Stomach (tissue), 9 donors: ENCODE data around the gene SIGLEC1. TPM values are rescaled to one million over a fixed set of nuclear protein-coding genes. Genes with fewer than 3 reads are reported as not detected.

Experiments
- DNase-seq, 2 donors: peaks; one replicate each; pipeline versions ENCODE4 v3.0.0 to v3.0.0-alpha.2; 2013 to 2019
- H3K27ac ChIP-seq, 5 donors: fragments of 200-600 bp in 4 of 5; sonication (generic) in 4 of 5; one replicate each; pipeline ENCODE4 v1.5.1; 2013 to 2019; ENCODE audit warnings: mild to moderate bottlenecking in 1 of 5, moderate library complexity in 1 of 5
- H3K27me3 ChIP-seq, 3 donors: fragments of 200-600 bp; sonication (generic); one replicate each; pipeline ENCODE4 v1.5.1; 2017 to 2019; ENCODE audit warnings: mixed run types in 1 of 3
- H3K36me3 ChIP-seq, 4 donors: fragments of 200-600 bp; sonication (generic); 1 replicate in 3 of 4; 2 replicates in 1 of 4; pipeline ENCODE4 v1.5.1; 2016 to 2019
- H3K4me1 ChIP-seq, 4 donors: fragments of 200-600 bp; sonication (generic); one replicate each; pipeline ENCODE4 v1.5.1; 2016 to 2019
- H3K4me3 ChIP-seq, 4 donors: fragments of 200-600 bp; sonication (generic) in 3 of 4; one replicate each; pipeline ENCODE4 v1.5.1; 2016 to 2019; ENCODE audit warnings: mild to moderate bottlenecking in 1 of 4
- H3K9me3 ChIP-seq, 4 donors: fragments of 200-600 bp; sonication (generic); one replicate each; pipeline ENCODE4 v1.5.1; 2016 to 2019
- EP300 ChIP-seq: sonication (generic); formaldehyde crosslinking; IDR thresholded peaks from one replicate; pipeline ENCODE4 v1.6.1; 2017; ENCODE audit warnings: antibody characterized with exemption
- POLR2A ChIP-seq, 4 donors: fragments of 450-650 bp; IDR thresholded peaks; one replicate each; pipeline ENCODE4 v1.6.1; 2016; ENCODE audit warnings: antibody characterized with exemption in 4 of 4, control low read depth in 2 of 4, mild to moderate bottlenecking in 1 of 4, moderate library complexity in 1 of 4
- POLR2AphosphoS5 ChIP-seq, 3 donors: sonication (generic); formaldehyde crosslinking; IDR thresholded peaks; one replicate each; pipeline ENCODE4 v1.6.1; 2016; ENCODE audit warnings: antibody characterized with exemption in 3 of 3
- WGBS, 5 donors: extraction: QIAGEN DNeasy Blood & Tissue Kit in 3 of 5; methylation state at CpG; one replicate each; pipeline versions ENCODE4 v1.1.5 to v1.1.7; 2013 to 2018; 5-methylcytosine and 5-hydroxymethylcytosine counted together
- intact Hi-C: fragments of 100-400 bp; cut with DNase I; formaldehyde crosslinking; loops from one replicate; pipeline ENCODE4 v1.15.1; 2023; ENCODE audit warnings: low total_unique reads
- polyA plus RNA-seq, 3 donors: library from polyadenylated mRNA; stranded (reverse); fragments of 200-250 nt; gene quantifications; one replicate each; pipeline ENCODE4 v1.2.3, GENCODE V29; 2013
- total RNA-seq, 5 donors: library from RNA; depleted of rRNA; stranded (reverse); fragments of >200 nt; gene quantifications; one replicate each; pipeline versions ENCODE4 v1.1.0 to v1.2.3, GENCODE V29; 2014 to 2016
- TF ChIP-seq, protein P1 (sequence below), 7 experiments: fragments of 450-650 bp in 4 of 7; fragments of 200-600 bp in 3 of 7; sonication (generic) in 3 of 7; IDR thresholded peaks; one replicate each; pipeline ENCODE4 v1.5.1; 2016 to 2019; ENCODE audit warnings: antibody characterized with exemption in 7 of 7, control low read depth in 2 of 7, mild to moderate bottlenecking in 1 of 7
- donor health status: healthy with polysubstance abuse.
- donor health status: Bipolar disorder and iron deficiency.
- donor health status: healthy.

Gene SIGLEC1
- total and polyA plus RNA-seq, 8 donors = 1.4 to 22.2 (median 1.8) TPM

- intact Hi-C loops = no loop called here
- peak; percentile 52 to 93 for DNase-seq
- Histone ChIP-seq H3K4me3 (no peak overlapping the region), H3K27me3 (peaks cover 0 to 14% (median 8%) of the 10 kb centered on the region in 3 donors), H3K36me3 (no peaks in the 10 kb centered on the region), H3K4me1 (peaks cover 7 to 33% (median 16%) of the 10 kb centered on the region in 4 donors), H3K9me3 (no peaks in the 10 kb centered on the region), H3K27ac (peak overlapping the region in 4 of 5 donors; percentile 60 to 82 (median 74))
- WGBS, 5 donors = 18 to 54% (median 44%) methylated on average over 9 of the region's 9 CpGs
- TF ChIP-seq, protein P1, sequence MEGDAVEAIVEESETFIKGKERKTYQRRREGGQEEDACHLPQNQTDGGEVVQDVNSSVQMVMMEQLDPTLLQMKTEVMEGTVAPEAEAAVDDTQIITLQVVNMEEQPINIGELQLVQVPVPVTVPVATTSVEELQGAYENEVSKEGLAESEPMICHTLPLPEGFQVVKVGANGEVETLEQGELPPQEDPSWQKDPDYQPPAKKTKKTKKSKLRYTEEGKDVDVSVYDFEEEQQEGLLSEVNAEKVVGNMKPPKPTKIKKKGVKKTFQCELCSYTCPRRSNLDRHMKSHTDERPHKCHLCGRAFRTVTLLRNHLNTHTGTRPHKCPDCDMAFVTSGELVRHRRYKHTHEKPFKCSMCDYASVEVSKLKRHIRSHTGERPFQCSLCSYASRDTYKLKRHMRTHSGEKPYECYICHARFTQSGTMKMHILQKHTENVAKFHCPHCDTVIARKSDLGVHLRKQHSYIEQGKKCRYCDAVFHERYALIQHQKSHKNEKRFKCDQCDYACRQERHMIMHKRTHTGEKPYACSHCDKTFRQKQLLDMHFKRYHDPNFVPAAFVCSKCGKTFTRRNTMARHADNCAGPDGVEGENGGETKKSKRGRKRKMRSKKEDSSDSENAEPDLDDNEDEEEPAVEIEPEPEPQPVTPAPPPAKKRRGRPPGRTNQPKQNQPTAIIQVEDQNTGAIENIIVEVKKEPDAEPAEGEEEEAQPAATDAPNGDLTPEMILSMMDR (IDR thresholded peaks at IDR 0.05) = no peak
- TF ChIP-seq POLR2AphosphoS5 (IDR thresholded peaks at IDR 0.05) = peak in 2 of 3 donors; percentile 47 to 85
These were observed 25.5 kb downstream of the SIGLEC1 start for GRCh38 chr20:3686867-3687321.

- Histone ChIP-seq H3K27me3 (peaks cover 0 to 19% (median 13%) of the 10 kb centered on the region in 3 donors), H3K4me3 (no peak overlapping the region), H3K4me1 (peaks cover 12 to 37% (median 21%) of the 10 kb centered on the region in 4 donors), H3K36me3 (no peaks in the 10 kb centered on the region), H3K9me3 (no peaks in the 10 kb centered on the region), H3K27ac (peak overlapping the region in 4 of 5 donors; percentile 60 to 82 (median 74))
- DNase-seq = no peak
- TF ChIP-seq POLR2AphosphoS5 (IDR thresholded peaks at IDR 0.05) (no peak), EP300 (no peak), POLR2A (IDR thresholded peaks at IDR 0.05) (no peak)
- TF ChIP-seq, protein P1 (IDR thresholded peaks at IDR 0.05) = no peak
- intact Hi-C loops = no loop called here
- WGBS, 5 donors = 64 to 81% (median 68%) methylated on average over 7 of the region's 7 CpGs
These were observed 26.0 kb downstream of the SIGLEC1 start for GRCh38 chr20:3686421-3686820.

DNA sequence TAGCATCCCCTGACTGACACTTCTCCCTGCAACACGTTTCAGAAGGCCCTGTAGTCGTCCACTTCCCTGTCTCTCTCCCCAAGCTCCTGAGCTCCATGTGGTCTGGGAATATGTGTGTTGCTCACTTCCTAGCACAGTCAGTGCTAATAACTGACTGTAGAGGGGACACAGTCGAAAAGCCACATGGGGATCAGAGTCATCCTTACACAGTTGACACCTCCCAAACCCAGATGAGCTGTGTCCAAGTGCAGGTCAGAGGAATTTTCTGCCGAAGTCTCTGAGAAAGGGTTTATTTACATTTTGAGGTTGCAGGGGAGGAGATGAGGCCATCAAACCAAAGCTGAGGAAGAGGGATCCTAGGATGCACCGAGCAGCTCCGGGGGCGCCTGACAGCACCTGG lies 27.1 kb downstream of the SIGLEC1 start:
- Histone ChIP-seq H3K36me3 (no peaks in the 10 kb centered on the region), H3K27me3 (peaks cover 0 to 29% (median 23%) of the 10 kb centered on the region in 3 donors), H3K9me3 (no peaks in the 10 kb centered on the region), H3K4me1 (peaks cover 15 to 48% (median 30%) of the 10 kb centered on the region in 4 donors), H3K4me3 (no peak overlapping the region), H3K27ac (no peak overlapping the region)
- intact Hi-C loops = no loop called here
- WGBS, 5 donors = 49 to 59% (median 51%) methylated on average over 4 to 7 of the region's 7 CpGs
- TF ChIP-seq POLR2AphosphoS5 (IDR thresholded peaks at IDR 0.05) (no peak), EP300 (no peak), POLR2A (IDR thresholded peaks at IDR 0.05) (no peak)
- TF ChIP-seq, protein P1 (IDR thresholded peaks at IDR 0.05) = no peak
- no peak for DNase-seq

DNA sequence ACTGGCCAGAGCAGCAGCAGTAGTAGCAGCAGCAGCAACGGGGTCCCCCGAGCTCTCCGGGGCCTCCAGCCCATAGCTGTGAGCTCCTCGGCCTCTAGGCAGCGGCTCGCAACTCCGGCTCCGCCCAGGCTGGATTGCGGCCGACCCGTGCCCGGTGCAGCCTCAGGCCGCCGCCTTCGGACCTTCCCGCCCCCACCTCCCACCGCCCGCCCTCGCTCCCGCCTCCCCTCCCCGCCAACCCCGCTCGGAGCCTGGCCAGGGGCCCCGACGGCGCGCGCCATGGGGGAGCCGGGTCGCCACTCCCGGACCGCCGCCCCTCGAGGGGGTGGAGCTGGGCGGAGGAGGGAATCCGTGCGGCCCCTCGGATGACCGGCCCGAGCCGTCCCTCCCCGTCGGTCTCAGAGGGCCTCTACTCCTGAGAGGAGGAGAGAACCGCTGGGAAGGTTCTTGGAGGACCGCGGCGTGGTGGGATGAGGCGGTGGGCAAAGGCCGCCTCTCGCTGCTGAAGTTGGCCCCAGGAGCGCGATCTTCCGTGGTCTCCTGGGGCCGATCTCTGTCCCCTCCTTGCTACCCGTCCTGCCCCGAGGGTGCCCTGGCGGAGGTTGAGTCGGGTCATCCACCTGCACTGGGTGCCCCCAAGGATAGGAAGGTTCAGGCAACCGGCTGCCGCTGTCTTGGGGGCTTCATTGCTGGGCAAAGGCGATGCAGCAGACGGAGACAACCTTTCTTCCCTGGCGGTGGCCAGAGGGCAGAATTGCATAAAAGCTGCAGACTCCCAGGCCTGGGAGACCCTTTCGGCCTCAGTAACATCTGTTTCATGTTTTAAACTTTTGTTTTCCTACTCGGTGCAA lies 30.2 kb downstream of the SIGLEC1 start, which contains the start of gene ADAM33:
TSS of gene ADAM33 (minus strand) at position 80 of the 851 bp plus-strand sequence. CDS start at position 74, 6 bp downstream.
- 5 to 12% (median 10%) methylated on average over 34 to 65 of the region's 65 CpGs for WGBS, 5 donors
- Histone ChIP-seq H3K4me3 (peak within 1 kb of the TSS; percentile 51 to 56 (median 55)), H3K36me3 (no peaks in the 10 kb centered on the region), H3K27ac (peak within 1 kb of the TSS; percentile 42 to 87 (median 82)), H3K4me1 (peaks cover 28 to 64% (median 48%) of the 10 kb centered on the region in 4 donors), H3K9me3 (no peaks in the 10 kb centered on the region), H3K27me3 (peaks cover 0 to 39% (median 25%) of the 10 kb centered on the region in 3 donors)
- peak; percentile 36 to 69 for DNase-seq
- intact Hi-C loops = no loop called here
- TF ChIP-seq POLR2AphosphoS5 (IDR thresholded peaks at IDR 0.05) = no peak
- TF ChIP-seq, protein P1 (IDR thresholded peaks at IDR 0.05) = no peak
- TF ChIP-seq EP300 = no peak
- no peak for TF ChIP-seq POLR2A (IDR thresholded peaks at IDR 0.05)
